ENCODE measurements around the gene STEAP1.

DNA sequence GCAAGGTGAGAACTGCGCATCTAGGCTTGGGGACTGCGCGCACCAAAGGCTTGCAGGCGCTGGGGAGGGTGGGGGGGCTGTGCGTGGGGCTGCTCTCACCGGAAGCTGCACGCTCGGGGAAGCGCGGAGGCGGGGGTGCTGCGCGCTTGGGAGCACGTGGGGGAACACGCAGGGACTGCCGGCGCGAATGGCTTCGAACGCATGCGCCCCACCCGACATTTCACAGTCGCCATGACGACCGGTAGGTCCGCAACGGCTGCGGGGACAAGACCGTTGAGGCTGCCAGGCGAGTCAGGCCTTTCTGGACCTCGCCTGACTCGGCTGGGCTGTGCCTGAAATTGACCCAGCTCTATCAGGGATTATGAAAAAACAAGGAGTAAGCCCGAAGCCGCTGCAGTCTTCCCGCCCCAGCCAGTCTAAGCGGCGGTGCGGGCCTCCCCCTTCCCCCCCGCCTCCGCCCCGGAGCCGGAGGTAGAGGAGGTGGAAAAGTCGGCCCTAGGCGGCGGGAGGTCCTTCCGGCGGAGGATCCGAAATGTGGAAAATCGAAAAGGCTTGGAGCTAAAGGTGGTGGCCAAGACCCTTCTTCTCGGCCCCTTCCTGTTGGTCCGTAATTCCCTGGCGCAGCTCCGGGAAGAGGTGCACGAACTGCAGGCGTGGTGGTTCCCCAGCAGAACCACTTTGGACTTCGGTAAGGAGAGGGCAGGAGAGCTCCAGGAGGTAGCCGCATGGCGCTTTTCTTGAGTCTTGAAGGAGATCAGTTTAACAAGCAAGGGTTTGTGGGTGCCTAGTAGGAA is 34.9 kb upstream of the STEAP1 start:
- no peak for TF ChIP-seq POLR2A (IDR thresholded peaks at IDR 0.05)
- TF ChIP-seq, protein P1, sequence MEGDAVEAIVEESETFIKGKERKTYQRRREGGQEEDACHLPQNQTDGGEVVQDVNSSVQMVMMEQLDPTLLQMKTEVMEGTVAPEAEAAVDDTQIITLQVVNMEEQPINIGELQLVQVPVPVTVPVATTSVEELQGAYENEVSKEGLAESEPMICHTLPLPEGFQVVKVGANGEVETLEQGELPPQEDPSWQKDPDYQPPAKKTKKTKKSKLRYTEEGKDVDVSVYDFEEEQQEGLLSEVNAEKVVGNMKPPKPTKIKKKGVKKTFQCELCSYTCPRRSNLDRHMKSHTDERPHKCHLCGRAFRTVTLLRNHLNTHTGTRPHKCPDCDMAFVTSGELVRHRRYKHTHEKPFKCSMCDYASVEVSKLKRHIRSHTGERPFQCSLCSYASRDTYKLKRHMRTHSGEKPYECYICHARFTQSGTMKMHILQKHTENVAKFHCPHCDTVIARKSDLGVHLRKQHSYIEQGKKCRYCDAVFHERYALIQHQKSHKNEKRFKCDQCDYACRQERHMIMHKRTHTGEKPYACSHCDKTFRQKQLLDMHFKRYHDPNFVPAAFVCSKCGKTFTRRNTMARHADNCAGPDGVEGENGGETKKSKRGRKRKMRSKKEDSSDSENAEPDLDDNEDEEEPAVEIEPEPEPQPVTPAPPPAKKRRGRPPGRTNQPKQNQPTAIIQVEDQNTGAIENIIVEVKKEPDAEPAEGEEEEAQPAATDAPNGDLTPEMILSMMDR (IDR thresholded peaks at IDR 0.05): no peak

Measured in Peyer's patch (tissue), 4 donors.